SK-N-SH (cell line): Measurements from ENCODE around the gene ARHGEF6. TPM values are rescaled to one million over a fixed set of nuclear protein-coding genes. Genes with fewer than 3 reads are reported as not detected.
"Not testable (repeated sequence)": the region's sequence is repeated elsewhere in the genome, so short reads cannot be mapped to it uniquely, and the experiment has no call there.

Source experiments
- CTCF ChIA-PET: fragments of 300-600, 350-600 bp; formaldehyde crosslinking; extraction: SDS; loops from one replicate; lab custom pipeline; 2021; lab: Yijun Ruan, JAX
- POLR2A ChIA-PET: fragments of 350-600 bp; sonication (Branson Sonifier 250); formaldehyde crosslinking; extraction: SDS; loops from one replicate; lab custom pipeline; 2020; ENCODE audit warnings: antibody characterized with exemption, inconsistent platforms; lab: Yijun Ruan, JAX
- DNase-seq: peaks from one replicate; pipeline ENCODE4 v3.0.0; 2012
- H2AFZ ChIP-seq: fragments of 200-600 bp; sonication (generic); 2 replicates; pipeline ENCODE4 v1.8.1; 2016; ENCODE audit warnings: antibody characterized with exemption, mild to moderate bottlenecking, low read depth
- H3F3A ChIP-seq: fragments of 200-600 bp; sonication (generic); replicated peaks from 2 replicates; pipeline ENCODE3; 2016; ENCODE audit warnings: antibody characterized with exemption, mild to moderate bottlenecking; ENCODE audit not compliant: insufficient read depth
- H3K27ac ChIP-seq, 2 experiments: fragments of 200-500 bp in 1 of 2; fragments of 200-600 bp in 1 of 2; sonication (Bioruptor generic) in 1 of 2; sonication (generic), shearing (Covaris generic) in 1 of 2; 2 replicates each; pipeline versions ENCODE4 v1.5.1 to v1.6.1; 2014 to 2016; ENCODE audit warnings: low read depth in 2 of 2, inconsistent platforms in 1 of 2, low read length in 1 of 2, mild to moderate bottlenecking in 1 of 2, mixed read lengths in 1 of 2
- H3K27me3 ChIP-seq: fragments of 200-600 bp; sonication (generic), shearing (Covaris generic); 2 replicates; pipeline ENCODE4 v1.6.1; 2016; ENCODE audit warnings: mixed run types; ENCODE audit not compliant: insufficient read depth
- H3K36me3 ChIP-seq, 2 experiments: fragments of 200-500 bp in 1 of 2; fragments of 200-600 bp in 1 of 2; sonication (Bioruptor generic) in 1 of 2; sonication (generic) in 1 of 2; replicated peaks in 1 of 2; 2 replicates each; pipeline versions ENCODE3 to v1.5.1; 2014 to 2016; ENCODE audit warnings: low read length in 1 of 2, mild to moderate bottlenecking in 1 of 2; ENCODE audit not compliant: insufficient read depth in 2 of 2, control insufficient read depth in 1 of 2
- H3K4me1 ChIP-seq, 2 experiments: fragments of 200-500 bp in 1 of 2; fragments of 200-600 bp in 1 of 2; sonication (Bioruptor generic) in 1 of 2; sonication (generic), shearing (Covaris generic) in 1 of 2; 2 replicates each; pipeline versions ENCODE4 v1.5.1 to v1.6.1; 2014 to 2016; ENCODE audit warnings: low read depth in 1 of 2, low read length in 1 of 2, mixed run types in 1 of 2; ENCODE audit not compliant: insufficient read depth in 2 of 2, control insufficient read depth in 1 of 2
- H3K4me2 ChIP-seq: fragments of 200-600 bp; sonication (generic), shearing (Covaris generic); 2 replicates; pipeline ENCODE4 v1.6.1; 2017; ENCODE audit warnings: mixed run types
- H3K4me3 ChIP-seq, 2 experiments: fragments of 200-500 bp in 1 of 2; fragments of 200-600 bp in 1 of 2; sonication (Bioruptor generic) in 1 of 2; sonication (generic), shearing (Covaris generic) in 1 of 2; 2 replicates each; pipeline versions ENCODE4 v1.5.1 to v1.8.1; 2014 to 2016; ENCODE audit warnings: low read depth in 2 of 2, inconsistent platforms in 1 of 2, low read length in 1 of 2, mild to moderate bottlenecking in 1 of 2, mixed read lengths in 1 of 2, moderate library complexity in 1 of 2
- H3K79me2 ChIP-seq: fragments of 200-600 bp; sonication (generic); 2 replicates; pipeline ENCODE4 v1.8.1; 2017; ENCODE audit warnings: mild to moderate bottlenecking; ENCODE audit not compliant: insufficient read depth
- H3K9ac ChIP-seq: fragments of 200-600 bp; sonication (generic); 2 replicates; pipeline ENCODE4 v1.6.1; 2017; ENCODE audit warnings: mixed run types
- H3K9me2 ChIP-seq: fragments of 200-600 bp; sonication (generic); 2 replicates; pipeline ENCODE4 v1.6.1; 2017; ENCODE audit warnings: mixed run types
- H3K9me3 ChIP-seq: fragments of 200-600 bp; sonication (generic); 2 replicates; pipeline ENCODE4 v1.6.1; 2017; ENCODE audit warnings: mixed run types, mild to moderate bottlenecking, moderate library complexity
- H4K20me1 ChIP-seq: fragments of 200-600 bp; sonication (generic); 2 replicates; pipeline ENCODE4 v1.6.1; 2017; ENCODE audit warnings: mild to moderate bottlenecking, mixed run types; ENCODE audit not compliant: insufficient read depth
- CHD2 ChIP-seq: fragments of 150-350 bp; IDR thresholded peaks from 2 replicates; pipeline ENCODE4 v1.6.1; 2018; ENCODE audit warnings: low read length; ENCODE audit not compliant: partially characterized antibody
- EP300 ChIP-seq, 2 experiments: IDR thresholded peaks; 2 replicates each; pipeline versions ENCODE4 v1.4.0 to v1.6.1; 2012; ENCODE audit warnings: borderline replicate concordance in 1 of 2, low read depth in 1 of 2, low read length in 1 of 2
- EZH2phosphoT487 ChIP-seq: fragments of 200-600 bp; sonication (generic); IDR thresholded peaks from 2 replicates; pipeline ENCODE4 v1.6.1; 2017; ENCODE audit warnings: low read depth, mixed run types, mild to moderate bottlenecking, antibody characterized with exemption, moderate library complexity, borderline replicate concordance
- GABPA ChIP-seq: IDR thresholded peaks from 2 replicates; pipeline ENCODE4 v1.4.0; 2012; ENCODE audit warnings: low read depth, mild to moderate bottlenecking
- IRF3 ChIP-seq: fragments of 150-350 bp; IDR thresholded peaks from 2 replicates; pipeline ENCODE4 v1.6.1; 2016; ENCODE audit warnings: mild to moderate bottlenecking, low read depth, low read length
- JUND ChIP-seq: IDR thresholded peaks from 2 replicates; pipeline ENCODE4 v1.4.0; 2012
- MAX ChIP-seq: IDR thresholded peaks from 2 replicates; pipeline ENCODE4 v1.4.0; 2012; ENCODE audit warnings: low read depth
- NFIC ChIP-seq: IDR thresholded peaks from 2 replicates; pipeline ENCODE4 v1.4.0; 2012; ENCODE audit warnings: borderline replicate concordance
- NRF1 ChIP-seq: IDR thresholded peaks from 2 replicates; pipeline ENCODE4 v1.6.1; 2012; ENCODE audit warnings: low read depth, mild to moderate bottlenecking, low read length
- RAD21 ChIP-seq: IDR thresholded peaks from 2 replicates; pipeline ENCODE4 v1.6.1; 2012; ENCODE audit warnings: mild to moderate bottlenecking, low read length
- REST ChIP-seq: IDR thresholded peaks from 2 replicates; pipeline ENCODE4 v1.6.1; 2012; ENCODE audit warnings: mild to moderate bottlenecking, low read depth, low read length, moderate library complexity
- RFX5 ChIP-seq: IDR thresholded peaks from 2 replicates; pipeline ENCODE4 v1.6.1; 2012; ENCODE audit warnings: mild to moderate bottlenecking, improper control_type of control experiment, low read length
- SMC3 ChIP-seq: IDR thresholded peaks from 2 replicates; pipeline ENCODE4 v1.6.1; 2012; ENCODE audit warnings: low read depth, low read length, improper control_type of control experiment
- USF2 ChIP-seq: fragments of 150-350 bp; IDR thresholded peaks from 2 replicates; pipeline ENCODE4 v1.6.1; 2017; ENCODE audit warnings: antibody characterized with exemption, low read length, low read depth, borderline replicate concordance
- YY1 ChIP-seq: IDR thresholded peaks from 2 replicates; pipeline ENCODE4 v1.4.0; 2012; ENCODE audit warnings: low read depth, mild to moderate bottlenecking
- WGBS: methylation state at CpG from one replicate; pipeline ENCODE4 v1.1.6; 2017; ENCODE audit warnings: low lambda C conversion rate; 5-methylcytosine and 5-hydroxymethylcytosine counted together
- polyA plus RNA-seq, 3 experiments: library from polyadenylated mRNA; depleted of rRNA; stranded (reverse); fragments of >200 nt; gene quantifications; 2 replicates each; pipeline ENCODE4 v1.2.3, GENCODE V29; 2012

ARHGEF6 gene
- polyA plus RNA-seq, 1 of the 3 experiments (the other 2 are of a cell fraction), result 2.7 TPM

- H3K27me3 ChIP-seq, result no peaks in the 10 kb centered on the region
- H3K79me2 ChIP-seq, result no peaks in the 10 kb centered on the region
- 49% methylated on average over 5 of the region's 5 CpGs for WGBS
- TF ChIP-seq NFIC, result no peak
- TF ChIP-seq CHD2, result no peak
- TF ChIP-seq IRF3, result no peak
- TF ChIP-seq GABPA, result no peak
- no peak for TF ChIP-seq SMC3
- TF ChIP-seq EP300 (IDR thresholded peaks at IDR 0.05; ENCODE audit: borderline replicate concordance in 1 of 2, low read depth in 1 of 2, low read length in 1 of 2), result no peak
- TF ChIP-seq EZH2phosphoT487, result no peak
- TF ChIP-seq YY1, result no peak
- no peak for TF ChIP-seq MAX
- no peak for TF ChIP-seq NRF1
- no peak for TF ChIP-seq JUND
- TF ChIP-seq REST, result no peak
- TF ChIP-seq USF2, result no peak
- TF ChIP-seq RFX5, result no peak
- no peak for TF ChIP-seq RAD21
- ChIA-PET POLR2A (no interaction called here), CTCF (interaction anchor here (0.7 to 0.9 kb wide), 2 partner anchors 96 to 371 kb away, joined by 3 read pairs; no protein-coding TSS in a partner anchor)
- H3K4me1 ChIP-seq, result no peaks in the 10 kb centered on the region
- H3K9me3 ChIP-seq, result no peaks in the 10 kb centered on the region
- H2AFZ ChIP-seq, result no peak overlapping the region
- H3K4me3 ChIP-seq, result no peak overlapping the region
- H3K36me3 ChIP-seq, result no peaks in the 10 kb centered on the region
- no peaks in the 10 kb centered on the region for H4K20me1 ChIP-seq
- no peaks in the 10 kb centered on the region for H3K9me2 ChIP-seq
- H3F3A ChIP-seq, result no peaks in the 10 kb centered on the region
- no peak overlapping the region for H3K4me2 ChIP-seq
- H3K9ac ChIP-seq, result no peak overlapping the region
- no peak overlapping the region for H3K27ac ChIP-seq
- no peak for DNase-seq
Measured at GRCh38 chrX:136822337-136823095, 41.8 kb upstream of the ARHGEF6 start.

- H3K4me3 ChIP-seq, DNase-seq, H3K27me3 ChIP-seq, H3K27ac ChIP-seq, H2AFZ ChIP-seq, H3K79me2 ChIP-seq, H3F3A ChIP-seq, H3K36me3 ChIP-seq, H3K4me1 ChIP-seq, H3K9me2 ChIP-seq, H3K4me2 ChIP-seq, POLR2A ChIA-PET, CTCF ChIA-PET, H4K20me1 ChIP-seq, H3K9ac ChIP-seq, H3K9me3 ChIP-seq: not testable (repeated sequence)
- 64% methylated on average over 9 of the region's 9 CpGs for WGBS
Measured at GRCh38 chrX:136819756-136820155, 39.0 kb upstream of the ARHGEF6 start.
